ENCODE measurements around the gene CDH26.

DNA sequence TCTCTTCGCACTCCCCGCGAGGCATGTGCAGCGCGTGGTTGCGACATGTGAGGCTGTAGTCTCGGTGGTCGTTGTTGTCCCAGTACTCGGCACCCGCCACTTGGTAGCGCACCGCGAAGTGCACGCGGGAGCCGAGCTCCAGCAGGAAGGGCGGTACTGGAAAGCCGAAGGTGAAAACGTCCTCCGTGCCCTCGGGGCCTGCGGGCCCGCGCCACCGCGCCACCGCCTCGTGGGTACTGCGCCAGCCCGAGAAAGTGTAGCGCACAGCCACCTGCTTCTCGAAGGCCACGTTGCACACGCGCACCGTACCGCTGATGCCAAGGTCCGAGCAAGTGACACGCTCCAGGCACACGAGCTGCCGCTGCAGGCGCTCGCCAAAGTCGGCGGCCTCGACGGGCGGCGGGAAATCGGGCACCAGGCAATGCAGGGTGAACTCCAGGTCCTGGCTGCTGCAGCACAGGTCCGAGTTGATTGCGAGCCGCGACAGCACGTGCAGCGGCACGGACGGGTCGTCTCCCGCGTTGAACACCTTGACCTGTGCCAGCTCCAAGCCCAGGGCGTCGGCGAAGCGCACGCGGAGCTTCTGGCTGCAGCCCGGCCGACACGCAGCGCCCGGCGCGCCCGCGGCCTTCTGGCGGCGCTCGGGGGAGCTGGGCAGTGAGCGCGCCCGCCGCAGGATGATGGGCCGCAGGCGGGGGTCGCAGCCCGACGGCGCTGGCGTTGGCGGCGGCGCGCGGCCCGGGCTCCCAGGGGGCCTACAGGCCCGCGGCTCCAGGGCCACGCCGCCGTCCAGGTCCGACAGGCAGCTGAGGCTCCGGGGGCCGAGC lies 19.0 kb upstream of the CDH26 start:
- TF ChIP-seq CTCF (IDR thresholded peaks at IDR 0.05 in 4 of 5, conservative IDR thresholded peaks at IDR 0.05 in 1 of 5) (no peak), POLR2A (IDR thresholded peaks at IDR 0.05) (no peak)
